Upper lobe of left lung (tissue), 4 donors: Measurements from ENCODE around the gene ADISSP.
"Not testable (repeated sequence)": the region's sequence is repeated elsewhere in the genome, so short reads cannot be mapped to it uniquely, and the experiment has no call there.

Source experiments
- EP300 ChIP-seq, 4 donors: sonication (generic); formaldehyde crosslinking; IDR thresholded peaks; one replicate each; pipeline ENCODE4 v1.5.1; 2017; ENCODE audit warnings: antibody characterized with exemption in 4 of 4, control low read depth in 2 of 4
- POLR2A ChIP-seq, 4 donors: fragments of 450-650 bp; IDR thresholded peaks; one replicate each; pipeline ENCODE4 v1.5.1; 2016 to 2017; ENCODE audit warnings: antibody characterized with exemption in 4 of 4, mild to moderate bottlenecking in 2 of 4

- TF ChIP-seq POLR2A, EP300 (IDR thresholded peaks at IDR 0.05): not testable (repeated sequence)
These were observed 26.6 kb upstream of the ADISSP start for GRCh38 chr20:3794168-3794567.
